ENCODE results near the gene TIAM2. TPM values are rescaled to one million over a fixed set of nuclear protein-coding genes. Genes with fewer than 3 reads are reported as not detected.

The TIAM2 gene
- total and polyA plus RNA-seq, 12 donors: 4.3 to 22.5 (median 11.8) TPM

DNA sequence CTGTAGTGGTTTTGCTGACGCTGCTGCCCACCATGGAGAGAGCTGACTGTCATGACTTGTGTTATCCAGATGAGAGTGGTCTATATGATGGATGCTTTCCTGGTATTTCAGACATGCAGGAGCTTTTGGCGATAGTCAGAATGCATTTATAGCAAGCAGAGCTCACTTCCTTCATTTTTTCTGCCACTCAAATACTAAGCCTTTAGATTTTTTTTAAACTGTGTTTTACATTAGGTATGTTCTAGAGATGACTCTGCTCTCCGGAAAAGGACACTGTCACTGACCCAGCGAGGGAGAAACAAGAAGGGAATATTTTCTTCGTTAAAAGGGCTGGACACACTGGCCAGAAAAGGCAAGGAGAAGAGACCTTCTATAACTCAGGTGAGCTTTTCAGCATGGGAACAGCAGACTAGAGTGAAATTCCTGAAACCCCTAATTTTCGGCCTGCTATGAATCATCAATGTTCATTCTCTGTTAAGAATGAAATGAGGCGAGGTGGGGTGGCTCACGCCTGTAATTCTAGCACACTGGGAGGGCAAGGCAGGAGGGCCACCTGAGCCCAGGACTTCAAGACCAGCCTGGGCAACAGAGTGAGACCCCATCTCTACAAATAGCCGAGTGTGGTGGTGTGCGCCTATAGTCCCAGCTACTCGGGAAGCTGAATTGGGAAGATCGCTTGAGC lies 170.1 kb downstream of the TIAM2 start:
- Histone ChIP-seq H3K9me3 (no peaks in the 10 kb centered on the region), H3K27me3 (no peaks in the 10 kb centered on the region), H3K36me3 (peaks cover 0 to 4% (median 0%) of the 10 kb centered on the region in 9 donors), H3K4me1 (no peaks in the 10 kb centered on the region), H3K4me3 (no peak overlapping the region), H3K27ac (no peak overlapping the region)
- no peak for DNase-seq
- 88 to 92% methylated on average over 12 of the region's 12 CpGs for WGBS, 2 donors
- intact Hi-C loops (cut with DNase I): no loop called here
- TF ChIP-seq, protein P1, sequence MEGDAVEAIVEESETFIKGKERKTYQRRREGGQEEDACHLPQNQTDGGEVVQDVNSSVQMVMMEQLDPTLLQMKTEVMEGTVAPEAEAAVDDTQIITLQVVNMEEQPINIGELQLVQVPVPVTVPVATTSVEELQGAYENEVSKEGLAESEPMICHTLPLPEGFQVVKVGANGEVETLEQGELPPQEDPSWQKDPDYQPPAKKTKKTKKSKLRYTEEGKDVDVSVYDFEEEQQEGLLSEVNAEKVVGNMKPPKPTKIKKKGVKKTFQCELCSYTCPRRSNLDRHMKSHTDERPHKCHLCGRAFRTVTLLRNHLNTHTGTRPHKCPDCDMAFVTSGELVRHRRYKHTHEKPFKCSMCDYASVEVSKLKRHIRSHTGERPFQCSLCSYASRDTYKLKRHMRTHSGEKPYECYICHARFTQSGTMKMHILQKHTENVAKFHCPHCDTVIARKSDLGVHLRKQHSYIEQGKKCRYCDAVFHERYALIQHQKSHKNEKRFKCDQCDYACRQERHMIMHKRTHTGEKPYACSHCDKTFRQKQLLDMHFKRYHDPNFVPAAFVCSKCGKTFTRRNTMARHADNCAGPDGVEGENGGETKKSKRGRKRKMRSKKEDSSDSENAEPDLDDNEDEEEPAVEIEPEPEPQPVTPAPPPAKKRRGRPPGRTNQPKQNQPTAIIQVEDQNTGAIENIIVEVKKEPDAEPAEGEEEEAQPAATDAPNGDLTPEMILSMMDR (IDR thresholded peaks at IDR 0.05): no peak
- ATAC-seq: no peak

DNA sequence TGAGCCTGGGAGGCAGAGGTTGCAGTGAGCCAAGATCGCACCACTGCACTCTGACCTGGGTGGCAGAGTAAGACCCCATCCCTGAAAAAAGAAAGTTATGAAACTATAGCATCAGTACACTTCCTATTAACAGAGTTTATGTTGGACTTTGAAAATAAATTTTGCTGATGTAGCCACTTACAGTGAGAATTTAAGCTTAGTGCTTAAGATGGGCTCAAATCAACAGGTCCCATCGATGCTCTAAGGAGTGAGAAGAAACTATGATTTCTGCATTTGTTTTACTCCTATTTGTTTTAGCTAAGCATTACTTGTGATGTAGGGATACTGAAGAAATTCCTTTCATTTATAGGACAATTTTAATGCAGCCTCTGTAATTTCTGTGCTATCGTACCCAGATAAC lies 175.4 kb downstream of the TIAM2 start:
- peaks cover 0 to 24% (median 13%) of the 10 kb centered on the region in 9 donors for H3K4me1 ChIP-seq
- H3K36me3 ChIP-seq: no peaks in the 10 kb centered on the region
- 85 to 86% methylated on average over 3 of the region's 3 CpGs for WGBS, 2 donors
- intact Hi-C loops (cut with DNase I): loop anchor here in 9 of 10 donors (5.0 to 10.0 kb wide), 8 partner anchors 74 to 496 kb away; partner anchors contain the start of gene TFB1M (in 1 of the 9)
- no peak for ATAC-seq
- peak overlapping the region in 1 of 10 donors; percentile 66 for H3K27ac ChIP-seq
- TF ChIP-seq, protein P1 (IDR thresholded peaks at IDR 0.05): no peak
- no peak for DNase-seq
- no peaks in the 10 kb centered on the region for H3K9me3 ChIP-seq
- no peaks in the 10 kb centered on the region for H3K27me3 ChIP-seq
- H3K4me3 ChIP-seq: no peak overlapping the region

DNA sequence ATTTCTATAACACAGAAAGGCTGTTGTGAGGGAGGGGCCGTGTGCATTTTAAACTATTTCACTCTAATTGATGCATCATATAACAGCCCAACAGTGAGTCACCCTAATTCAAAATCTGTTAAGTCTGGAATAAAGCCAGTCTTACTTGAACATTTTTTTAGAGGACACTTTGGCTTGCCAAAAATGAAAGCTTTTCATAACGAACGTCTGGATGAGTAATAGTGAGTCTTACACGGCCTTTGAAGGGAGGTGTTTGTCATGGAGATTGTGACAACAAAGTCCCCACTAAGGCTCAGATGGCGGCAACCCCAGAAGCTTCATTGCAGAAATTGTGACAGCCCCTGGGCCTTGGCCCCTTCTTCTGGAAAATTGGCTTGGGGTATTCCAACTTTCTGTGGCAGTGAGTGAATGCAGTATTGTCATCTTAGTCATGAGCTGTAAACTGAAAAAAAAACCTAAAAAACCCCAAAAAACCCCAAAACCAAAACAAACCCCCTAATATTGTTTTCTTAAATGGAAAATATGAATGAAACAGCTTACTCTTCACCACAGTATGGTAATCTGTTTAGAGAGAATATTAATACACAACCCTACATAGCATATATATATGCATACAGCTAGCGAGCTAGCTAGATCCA lies 176.1 kb downstream of the TIAM2 start:
- H3K4me3 ChIP-seq: peak overlapping the region in 3 of 10 donors; percentile 0 to 13 (median 3)
- DNase-seq: peak in 1 of 2 donors; percentile 55

More for the DNA sequence above, 176.1 kb downstream of the TIAM2 start:
- WGBS, 2 donors: 26 to 43% methylated on average over 6 of the region's 6 CpGs
- H3K9me3 ChIP-seq: no peaks in the 10 kb centered on the region
- H3K36me3 ChIP-seq: no peaks in the 10 kb centered on the region
- no peaks in the 10 kb centered on the region for H3K27me3 ChIP-seq
- intact Hi-C loops (cut with DNase I): loop anchor here in 9 of 10 donors (5.0 to 10.0 kb wide), 8 partner anchors 74 to 496 kb away; partner anchors contain the start of gene TFB1M (in 1 of the 9)
- H3K4me1 ChIP-seq: peaks cover 0 to 24% (median 13%) of the 10 kb centered on the region in 9 donors
- TF ChIP-seq, protein P1 (IDR thresholded peaks at IDR 0.05): no peak
- H3K27ac ChIP-seq: peak overlapping the region in 5 of 10 donors; percentile 25 to 66 (median 28)
- peak; percentile 68 to 90 (median 76) for ATAC-seq
